Ishikawa (cell line): Measurements from ENCODE around the gene DEK.

Experiments used
- CEBPB ChIP-seq: IDR thresholded peaks from 2 replicates; pipeline ENCODE4 v1.6.1; 2012
- EGR1 ChIP-seq: IDR thresholded peaks from 2 replicates; pipeline ENCODE4 v1.6.1; 2012
- EP300 ChIP-seq: IDR thresholded peaks from 2 replicates; pipeline ENCODE4 v1.6.1; 2012; ENCODE audit warnings: borderline replicate concordance
- RAD21 ChIP-seq: IDR thresholded peaks from 2 replicates; pipeline ENCODE4 v1.6.1; 2012; ENCODE audit warnings: low read depth
- REST ChIP-seq: IDR thresholded peaks from 2 replicates; pipeline ENCODE4 v1.6.1; 2012; ENCODE audit warnings: low read depth, mild to moderate bottlenecking
- TCF12 ChIP-seq: IDR thresholded peaks from 2 replicates; pipeline ENCODE4 v1.6.1; 2012; ENCODE audit warnings: low read depth
- YY1 ChIP-seq: IDR thresholded peaks from 2 replicates; pipeline ENCODE4 v1.6.1; 2012; ENCODE audit warnings: low read depth
- TF ChIP-seq, protein P1 (sequence below): IDR thresholded peaks from 2 replicates; pipeline ENCODE4 v1.6.1; 2012

GRCh38 chr6:18207438-18207837 lies 56.9 kb downstream of the DEK start:
- TF ChIP-seq YY1 (no peak), EP300 (no peak), CEBPB (no peak), RAD21 (no peak), REST (no peak), EGR1 (no peak), TCF12 (no peak)
- TF ChIP-seq, protein P1, sequence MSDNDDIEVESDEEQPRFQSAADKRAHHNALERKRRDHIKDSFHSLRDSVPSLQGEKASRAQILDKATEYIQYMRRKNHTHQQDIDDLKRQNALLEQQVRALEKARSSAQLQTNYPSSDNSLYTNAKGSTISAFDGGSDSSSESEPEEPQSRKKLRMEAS = no peak
